NCI-H2227 treated with DMSO at 0.1 percent for 48 hours (cell line): ENCODE data around the gene TIFAB.

Experiments
- DNase-seq: peaks from one replicate; lab custom pipeline; 2025; lab: John Stamatoyannopoulos, UW

TIFAB gene

DNA sequence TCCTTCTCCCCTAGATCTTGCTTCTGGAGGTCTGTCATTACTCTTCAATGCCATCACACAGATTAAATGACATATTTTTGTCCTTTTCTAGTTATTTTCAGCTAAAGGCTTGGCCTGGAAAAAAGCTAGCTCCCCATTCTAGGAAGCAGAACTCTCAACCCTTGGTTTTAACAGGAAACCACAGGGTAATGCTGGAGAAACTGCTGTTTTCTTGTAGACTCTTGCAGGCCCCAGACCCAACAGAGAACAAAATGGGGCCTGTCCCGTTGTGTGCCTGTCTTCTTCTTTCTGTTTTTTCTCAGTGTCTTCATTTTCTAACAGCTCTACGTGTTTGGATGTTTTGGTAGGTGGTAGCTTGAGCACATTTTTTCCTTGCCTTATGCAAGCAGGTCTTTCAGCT lies 26.5 kb downstream of the TIFAB start:
- DNase-seq = no peak

DNA sequence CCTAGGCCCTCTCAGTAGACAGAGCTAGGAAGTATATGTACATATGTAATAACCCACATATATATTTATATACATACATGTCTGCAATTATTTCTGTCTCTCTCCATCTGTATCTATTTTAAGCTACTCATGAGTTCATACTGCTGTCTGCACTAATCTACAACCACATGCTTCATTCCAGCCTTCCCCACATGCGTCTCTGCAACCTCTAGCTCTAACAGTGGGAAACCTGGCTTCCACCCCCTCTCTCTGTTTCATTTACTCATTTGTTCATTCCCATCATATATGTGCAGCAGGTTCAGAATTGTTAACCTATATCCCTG lies 28.3 kb downstream of the TIFAB start:
- no peak for DNase-seq

DNA sequence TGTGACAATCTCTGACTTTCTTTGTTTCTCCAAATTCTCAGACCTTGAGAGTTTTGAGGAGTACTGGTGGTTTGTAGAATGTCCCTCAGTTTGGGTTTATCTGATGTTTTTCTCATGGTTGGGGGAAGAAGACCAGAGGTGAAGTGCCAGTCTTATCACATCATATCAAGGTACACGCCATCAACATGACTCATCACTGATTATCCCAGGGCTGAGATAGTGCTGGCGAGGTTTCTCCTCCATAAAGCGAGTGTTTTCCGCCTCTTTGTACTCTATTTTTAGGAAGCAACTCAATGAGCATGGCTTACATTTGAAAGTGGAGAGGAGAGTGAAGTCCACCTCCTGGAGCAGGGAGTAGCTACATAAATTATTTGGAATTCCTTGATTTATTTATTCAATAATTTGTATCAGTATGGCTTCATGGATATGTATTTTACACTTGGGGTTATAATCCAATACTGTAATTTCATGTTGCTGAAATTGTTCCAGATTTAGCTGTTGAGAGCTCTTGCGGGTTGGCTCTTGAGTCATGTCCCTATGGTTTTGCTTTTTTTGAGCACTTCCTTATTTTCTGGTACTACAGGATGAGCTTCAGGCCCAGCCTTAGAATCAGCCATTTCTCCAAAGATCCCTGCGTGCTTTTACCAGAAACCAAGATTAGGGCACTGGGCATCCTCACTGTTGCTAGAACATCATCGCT lies 28.9 kb downstream of the TIFAB start:
- DNase-seq = no peak

DNA sequence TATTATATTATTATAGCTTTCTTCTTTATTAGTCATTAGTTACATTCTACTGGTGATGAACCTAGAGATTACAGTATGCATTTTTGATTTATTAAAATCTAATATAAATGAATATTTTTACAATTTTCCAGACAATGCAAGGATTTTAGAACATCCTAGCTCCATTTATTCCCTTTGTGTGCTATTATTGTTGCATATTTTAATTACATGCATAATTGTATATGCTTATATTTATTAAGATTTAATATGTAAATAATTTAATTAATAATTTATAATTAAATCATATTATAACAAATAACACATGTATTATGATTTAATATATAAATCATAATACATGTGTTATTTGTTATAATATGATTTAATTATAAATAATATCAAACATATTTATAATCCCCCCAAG lies 29.7 kb downstream of the TIFAB start:
- DNase-seq = no peak

DNA sequence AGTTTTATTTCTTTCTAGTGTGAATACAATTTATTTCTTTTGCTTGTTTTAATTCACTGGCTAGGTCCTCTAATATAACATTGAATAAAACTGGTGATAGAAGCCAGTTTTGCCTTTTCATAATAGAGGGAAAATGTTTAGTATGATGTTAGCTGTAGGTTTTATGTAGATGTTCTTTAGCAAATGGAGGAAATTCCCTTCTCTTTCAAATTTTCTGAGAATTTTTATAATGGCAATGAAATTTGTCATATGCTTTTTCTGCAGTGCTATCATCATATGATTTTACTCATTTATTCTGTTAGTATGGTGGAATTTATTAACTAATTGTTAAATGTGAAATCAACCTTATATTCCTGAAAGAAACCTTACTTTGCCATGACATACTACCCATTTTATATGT lies 35.1 kb downstream of the TIFAB start:
- DNase-seq = no peak

DNA sequence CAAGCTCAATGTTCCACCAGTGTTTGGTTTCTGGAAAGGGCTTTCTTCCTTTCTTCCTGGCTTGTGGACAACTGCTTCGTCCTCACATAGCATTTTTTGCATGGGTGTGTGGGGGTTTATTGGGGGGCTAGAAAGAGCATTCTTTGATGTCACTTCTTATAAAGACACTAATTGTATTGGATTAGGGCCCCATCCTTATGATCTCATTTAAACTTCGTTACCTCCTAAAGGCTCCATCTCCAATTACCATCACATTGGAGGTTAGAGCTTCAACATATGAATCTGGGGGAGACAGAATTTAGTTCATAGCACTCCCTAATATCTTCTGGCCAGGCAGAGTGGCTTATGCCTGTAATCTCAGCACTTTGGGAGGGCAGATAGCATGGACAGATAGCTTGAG lies 47.1 kb downstream of the TIFAB start:
- no peak for DNase-seq

DNA sequence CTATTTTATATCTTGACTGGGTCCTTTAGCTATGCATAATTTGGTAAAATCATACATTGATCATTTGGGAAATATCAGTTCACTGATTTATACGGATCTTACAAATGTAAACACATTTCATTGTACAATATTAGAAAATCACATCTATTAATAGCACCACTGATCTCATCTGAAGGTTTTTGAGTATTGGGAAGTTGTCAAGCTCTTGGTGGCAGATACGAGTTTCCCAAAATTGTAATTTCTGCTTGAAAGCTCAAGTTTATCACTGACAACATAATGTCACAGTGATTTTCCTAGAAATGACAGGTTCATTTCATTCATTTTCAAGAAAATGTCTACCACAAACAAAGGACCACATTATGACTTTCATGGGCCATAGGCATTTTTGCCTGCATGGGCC lies 50.1 kb downstream of the TIFAB start:
- no peak for DNase-seq

DNA sequence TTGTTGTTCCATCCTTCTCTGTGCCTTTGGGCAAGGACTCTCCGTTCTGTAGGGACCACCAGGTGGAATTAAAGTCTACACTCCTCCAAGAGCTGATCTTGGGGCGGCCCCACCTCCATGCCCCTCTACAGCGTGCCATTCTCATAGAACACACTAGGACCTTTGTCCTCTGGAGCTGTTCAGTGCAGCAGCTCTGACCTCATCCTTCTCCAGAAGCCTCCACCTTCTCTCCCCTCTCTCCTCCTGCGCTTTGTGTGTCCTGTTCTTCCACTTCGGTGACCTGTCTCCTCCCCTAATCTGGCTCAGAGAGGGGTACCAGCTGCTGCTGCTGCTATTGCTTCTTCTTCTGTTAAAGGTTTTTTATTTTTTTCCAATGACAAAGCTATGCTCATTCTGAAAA lies 51.3 kb downstream of the TIFAB start:
- peak; percentile 43 for DNase-seq

DNA sequence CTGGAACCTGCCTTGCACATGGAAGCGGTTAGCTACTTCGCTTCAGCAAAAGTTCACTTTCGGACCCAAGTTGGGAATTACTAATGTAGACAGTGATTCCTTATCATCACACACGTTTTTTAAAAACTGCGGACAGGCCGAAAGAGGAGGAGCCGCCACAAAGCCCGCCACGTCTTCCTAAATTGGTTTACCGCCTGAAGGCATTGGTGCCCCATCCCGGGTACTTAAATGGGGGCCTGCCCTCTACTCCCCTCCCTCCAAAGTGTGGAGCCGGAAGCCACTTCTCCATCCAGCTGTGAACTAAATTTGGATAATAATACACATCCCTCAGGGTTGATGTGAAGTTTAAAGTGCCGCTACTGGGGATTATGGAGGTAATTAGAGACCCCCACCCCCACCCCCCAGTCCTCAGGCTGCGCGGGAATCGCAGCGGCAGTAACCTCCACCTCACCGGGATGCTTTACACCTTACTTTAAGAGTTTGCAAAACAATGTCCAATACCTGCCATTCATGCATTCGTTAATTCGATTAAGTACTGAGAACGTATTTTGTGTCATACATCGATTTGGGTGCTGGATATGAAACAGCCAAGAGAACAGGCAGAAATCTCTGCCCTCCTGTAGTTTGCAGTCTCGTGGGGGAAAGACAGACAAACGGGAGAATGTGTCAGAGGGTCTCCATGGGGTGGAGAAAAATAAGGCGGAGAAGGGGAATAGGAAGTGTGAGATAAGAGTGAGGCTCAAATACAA lies 52.2 kb downstream of the TIFAB start:
- DNase-seq = peak; percentile 21

DNA sequence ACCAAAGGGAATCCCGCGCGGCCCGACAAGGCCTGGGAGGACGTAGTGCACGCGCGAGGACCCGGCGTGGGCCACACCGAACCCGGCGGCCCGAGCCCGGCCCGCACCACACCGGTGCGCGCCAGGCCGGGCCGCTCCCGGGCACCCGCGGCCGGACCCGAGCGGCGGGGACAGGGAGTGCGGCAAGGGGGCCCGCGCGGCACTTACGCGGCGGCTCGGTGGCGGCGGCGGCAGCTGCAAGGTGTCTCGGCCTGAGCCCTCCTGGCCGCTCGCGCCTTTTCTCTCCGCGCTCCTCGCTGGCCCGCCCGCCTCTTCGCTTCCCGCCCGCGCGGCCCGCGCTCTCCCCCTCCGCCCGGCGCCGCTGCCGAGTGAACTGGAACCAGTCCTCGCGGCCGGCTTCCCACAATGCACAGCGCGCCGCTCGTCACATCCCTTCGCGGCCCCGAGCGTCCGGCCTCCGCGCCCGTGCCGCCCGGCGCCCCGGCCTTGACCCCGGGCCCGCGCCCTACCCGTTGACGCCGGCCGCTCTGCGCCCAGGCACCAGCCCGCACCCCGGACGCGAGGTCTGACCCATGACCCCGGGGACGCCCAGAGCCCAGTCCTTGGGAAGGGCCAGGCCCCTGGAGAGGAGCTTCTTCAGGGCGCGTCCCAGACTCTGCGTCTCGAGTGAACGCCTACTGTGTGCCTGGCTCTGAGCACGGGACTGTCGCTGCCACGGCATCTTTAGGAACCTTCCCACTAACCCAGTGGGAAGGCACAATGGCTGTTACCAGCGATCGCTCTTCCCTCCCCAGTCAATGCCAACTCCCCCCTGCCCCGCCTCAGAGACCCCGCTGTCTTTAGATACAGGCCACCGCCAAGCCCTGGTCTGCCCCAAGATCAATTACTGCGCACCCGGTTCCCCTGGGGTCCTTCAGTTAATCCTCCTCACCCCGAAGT lies 53.0 kb downstream of the TIFAB start, which contains the start of gene MACROH2A1:
TSS of gene MACROH2A1 (minus strand) at position 377 of the 939 bp plus-strand sequence. CDS start 10,138 bp downstream, outside the sequence.
- DNase-seq = peak; percentile 32

DNA sequence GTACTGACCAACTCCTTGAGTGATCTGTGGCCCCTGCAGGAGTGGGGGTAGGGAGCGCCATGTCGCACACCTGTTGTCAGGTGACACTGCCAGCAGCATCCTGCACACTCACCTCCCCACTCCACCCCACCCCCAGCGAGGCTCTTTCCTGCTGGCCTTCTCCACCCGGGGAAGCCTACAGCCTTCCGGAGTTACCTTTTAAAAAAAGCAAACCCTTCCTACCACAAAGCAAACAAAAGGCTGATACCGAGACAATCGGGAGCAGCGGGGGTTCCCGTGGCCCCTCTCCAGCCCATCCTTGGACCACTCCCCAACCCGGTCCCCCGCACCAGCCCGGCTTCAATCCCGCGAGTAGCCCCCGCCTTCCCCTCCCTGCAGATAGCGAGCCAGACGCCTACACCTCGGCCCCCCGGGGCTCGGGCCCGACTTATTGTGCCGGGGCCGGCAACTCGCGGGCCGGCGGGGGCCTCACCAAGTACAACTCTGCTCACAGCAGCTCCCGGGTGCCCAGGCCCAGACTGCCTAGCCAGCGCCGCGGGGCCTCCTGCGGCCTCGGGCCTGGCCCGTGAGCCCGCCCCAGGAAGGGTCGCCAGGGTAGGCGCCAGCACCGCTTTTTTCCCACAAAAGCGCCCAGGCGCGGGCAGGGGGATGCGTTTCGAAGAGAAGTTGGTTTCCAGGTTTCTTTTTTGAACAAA lies 53.8 kb downstream of the TIFAB start:
- no peak for DNase-seq
